Retina (tissue), 1 donor: ENCODE results near the gene MKNK2.
A peak's percentile ranks its signal among the peaks of the same experiment; 100 is the strongest.
"Not testable (repeated sequence)": the region's sequence is repeated elsewhere in the genome, so short reads cannot be mapped to it uniquely, and the experiment has no call there.

Source experiments
- DNase-seq: peaks from one replicate; pipeline ENCODE4 v3.0.0-alpha.2; 2016

MKNK2 gene

DNA sequence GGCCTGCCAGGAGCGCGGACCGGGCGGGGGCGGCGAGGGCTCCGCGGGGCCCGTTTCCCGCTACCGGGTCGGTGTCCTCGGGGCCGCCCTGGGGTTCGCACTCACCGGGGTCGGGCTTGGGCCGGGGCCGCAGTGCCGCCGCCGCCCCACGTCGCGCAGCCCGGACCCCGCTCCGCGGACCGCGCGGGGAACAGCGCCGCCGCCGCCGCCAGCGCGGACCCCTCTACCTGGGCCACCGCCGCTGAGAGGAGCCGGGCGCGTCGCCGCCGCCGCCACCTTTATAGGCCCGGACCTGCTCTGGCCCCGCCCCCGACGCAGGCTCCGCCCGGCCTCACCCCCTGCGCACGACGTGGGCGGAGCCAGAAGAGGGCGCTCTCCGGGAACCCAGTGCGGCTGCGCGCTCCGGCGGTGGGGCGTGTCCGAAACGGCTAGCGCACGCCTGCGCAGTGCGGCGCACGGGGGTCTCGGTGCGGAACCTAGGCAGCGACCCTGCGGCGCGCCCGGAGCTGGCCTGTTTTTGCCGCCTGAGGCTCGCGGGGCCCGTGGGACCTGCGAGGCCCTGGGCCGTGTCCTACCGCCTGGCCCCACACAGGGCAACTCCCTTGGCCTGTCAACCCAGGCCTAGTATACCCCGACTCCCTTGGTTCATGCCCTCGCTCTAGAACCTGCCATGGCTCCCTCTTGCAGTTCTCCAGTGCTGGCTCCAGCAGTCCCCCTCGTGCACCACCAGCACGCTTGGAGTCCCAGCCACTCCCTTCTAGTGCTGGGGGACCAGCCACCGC, at the start of gene MKNK2:
TSS of gene MKNK2 (minus strand) at position 254 of the 782 bp plus-strand sequence. CDS start 393 bp downstream, outside the sequence.
- DNase-seq: peak; percentile 97

DNA sequence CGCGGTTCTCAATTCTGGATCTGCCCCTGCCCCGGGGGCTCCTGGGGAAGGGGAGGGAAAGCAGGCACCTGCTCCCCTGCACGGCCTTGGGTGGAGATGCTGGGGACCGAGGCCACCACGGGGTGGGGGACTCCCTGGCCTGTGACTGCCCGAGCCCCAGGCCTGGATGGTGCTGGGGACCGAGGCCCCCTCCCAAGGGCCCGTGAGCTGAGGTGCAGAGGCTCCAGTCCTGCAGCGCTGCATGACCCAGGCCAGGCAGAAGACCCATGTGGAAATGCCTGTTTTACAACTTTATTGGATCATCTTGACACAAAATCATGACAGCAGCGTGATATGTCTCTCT, 49.6 kb upstream of the MKNK2 start:
- no peak for DNase-seq

DNA sequence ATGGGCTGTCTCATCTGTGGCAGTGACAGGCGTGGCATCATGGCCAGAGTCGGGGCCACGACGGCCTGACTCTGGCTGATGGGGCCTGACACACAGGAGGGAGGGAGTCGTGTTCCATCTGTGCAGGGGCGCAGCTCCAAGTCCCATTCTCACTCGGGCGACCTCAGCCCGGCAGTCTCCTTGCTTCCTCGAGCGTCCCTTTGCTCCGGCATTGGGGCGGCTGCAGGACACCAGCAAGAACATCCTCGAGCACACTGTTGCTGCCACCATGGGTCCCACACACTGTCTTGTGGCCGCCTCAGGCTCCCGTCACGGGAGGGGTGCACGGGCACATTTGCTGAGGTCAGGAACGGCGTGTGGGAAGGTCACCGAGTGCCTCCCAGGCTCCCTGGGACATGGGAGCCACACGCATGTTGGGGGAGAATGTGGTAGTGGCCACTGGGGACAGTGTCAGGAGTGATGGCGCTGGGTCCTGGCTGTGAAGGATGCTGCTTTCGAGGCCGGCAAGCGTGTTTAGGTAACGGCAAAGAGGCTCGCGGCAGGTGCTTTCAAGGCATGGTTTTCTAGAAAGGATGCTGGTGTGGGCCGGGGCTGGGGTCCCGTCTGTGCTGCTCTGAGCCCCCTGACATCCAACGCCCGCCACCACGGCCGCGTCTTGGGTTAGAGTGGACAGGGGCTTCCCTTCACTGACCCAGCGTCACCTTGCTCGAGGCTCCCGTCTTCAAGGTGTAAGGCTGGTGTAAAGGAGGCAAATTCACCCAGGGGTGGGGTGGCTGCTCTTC, 49.1 kb upstream of the MKNK2 start:
- no peak for DNase-seq

DNA sequence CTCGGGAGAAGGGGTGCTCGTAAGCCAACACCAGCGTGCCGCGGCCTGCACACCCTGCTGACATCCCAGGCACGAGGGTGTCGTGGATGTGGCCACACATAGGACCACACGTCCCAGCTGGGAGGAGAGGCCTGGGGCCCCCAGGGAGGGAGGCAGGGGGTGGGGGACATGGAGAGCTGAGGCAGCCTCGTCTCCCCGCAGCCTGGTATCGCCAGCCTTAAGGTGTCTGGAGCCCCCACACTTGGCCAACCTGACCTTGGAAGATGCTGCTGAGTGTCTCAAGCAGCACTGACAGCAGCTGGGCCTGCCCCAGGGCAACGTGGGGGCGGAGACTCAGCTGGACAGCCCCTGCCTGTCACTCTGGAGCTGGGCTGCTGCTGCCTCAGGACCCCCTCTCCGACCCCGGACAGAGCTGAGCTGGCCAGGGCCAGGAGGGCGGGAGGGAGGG, 48.0 kb upstream of the MKNK2 start:
- DNase-seq: no peak

DNA sequence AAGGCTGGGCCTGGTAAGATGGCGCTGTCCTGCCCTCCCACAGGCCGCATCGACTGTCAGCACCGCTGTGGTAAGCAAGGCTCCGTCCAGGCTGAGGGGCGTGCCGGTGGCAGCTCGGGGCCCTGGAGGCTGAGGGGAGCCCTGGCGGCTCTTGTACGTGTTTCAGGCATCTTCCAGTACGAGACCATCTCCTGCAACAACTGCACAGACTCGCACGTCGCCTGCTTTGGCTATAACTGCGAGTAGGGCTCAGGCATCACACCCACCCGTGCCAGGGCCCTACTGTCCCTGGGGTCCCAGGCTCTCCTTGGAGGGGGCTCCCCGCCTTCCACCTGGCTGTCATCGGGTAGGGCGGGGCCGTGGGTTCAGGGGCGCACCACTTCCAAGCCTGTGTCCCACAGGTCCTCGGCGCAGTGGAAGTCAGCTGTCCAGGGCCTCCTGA, 46.9 kb upstream of the MKNK2 start:
- DNase-seq: no peak

DNA sequence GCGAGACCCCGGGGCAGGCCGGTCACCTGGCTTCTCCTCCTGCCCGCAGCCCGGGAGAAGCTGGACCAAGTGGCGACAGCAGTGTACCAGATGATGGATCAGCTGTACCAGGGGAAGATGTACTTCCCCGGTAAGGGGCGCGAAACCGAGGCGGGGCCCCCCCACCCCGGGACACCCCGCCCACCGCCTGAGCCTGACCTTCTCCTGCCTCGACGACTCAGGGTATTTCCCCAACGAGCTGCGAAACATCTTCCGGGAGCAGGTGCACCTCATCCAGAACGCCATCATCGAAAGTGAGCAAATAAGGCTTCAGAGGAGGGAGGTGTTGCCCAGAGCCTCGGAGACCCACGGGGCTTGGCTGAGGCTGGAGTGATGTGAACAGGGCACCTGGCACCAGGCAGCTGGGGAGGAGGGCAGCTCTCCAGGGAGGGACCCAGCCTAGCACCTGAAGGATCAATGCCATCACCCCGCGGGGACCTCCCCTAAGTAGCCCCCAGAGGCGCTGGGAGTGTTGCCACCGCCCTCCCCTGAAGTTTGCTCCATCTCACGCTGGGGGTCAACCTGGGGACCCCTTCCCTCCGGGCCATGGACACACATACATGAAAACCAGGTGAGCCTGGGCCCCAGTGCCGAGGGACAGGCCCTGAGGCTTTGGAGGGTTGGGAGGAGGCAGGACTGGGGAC, 46.3 kb upstream of the MKNK2 start:
- DNase-seq: no peak

DNA sequence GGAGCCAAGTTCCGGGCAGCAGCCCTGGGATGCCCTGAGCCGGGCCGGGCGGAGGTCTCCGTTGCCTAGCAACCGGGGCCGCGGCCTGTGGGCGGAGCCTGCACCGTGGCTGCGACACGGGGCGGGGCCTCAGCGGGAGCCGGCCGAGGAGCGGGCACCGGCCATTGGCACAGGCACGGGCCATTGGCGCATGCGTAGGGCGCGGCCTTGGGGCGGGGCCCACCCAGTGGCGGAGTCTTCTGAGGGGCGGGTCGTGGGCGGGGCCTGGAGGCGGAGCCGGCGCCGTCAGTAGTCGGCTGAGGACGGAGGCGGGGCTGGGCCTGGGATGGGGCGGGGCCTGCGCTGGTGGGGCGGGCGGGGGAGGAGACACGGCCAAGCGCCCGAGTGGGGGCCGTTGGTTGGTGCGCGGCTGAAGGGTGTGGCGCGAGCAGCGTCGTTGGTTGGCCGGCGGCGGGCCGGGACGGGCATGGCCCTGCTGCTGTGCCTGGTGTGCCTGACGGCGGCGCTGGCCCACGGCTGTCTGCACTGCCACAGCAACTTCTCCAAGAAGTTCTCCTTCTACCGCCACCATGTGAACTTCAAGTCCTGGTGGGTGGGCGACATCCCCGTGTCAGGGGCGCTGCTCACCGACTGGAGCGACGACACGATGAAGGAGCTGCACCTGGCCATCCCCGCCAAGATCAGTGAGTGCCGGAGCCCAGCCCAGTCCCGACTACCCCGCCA, 45.6 kb upstream of the MKNK2 start, which contains the start of gene IZUMO4:
TSS of gene IZUMO4 (plus strand) at position 436 of the 723 bp plus-strand sequence. CDS start at position 467, 31 bp downstream.
- peak; percentile 100 for DNase-seq

DNA sequence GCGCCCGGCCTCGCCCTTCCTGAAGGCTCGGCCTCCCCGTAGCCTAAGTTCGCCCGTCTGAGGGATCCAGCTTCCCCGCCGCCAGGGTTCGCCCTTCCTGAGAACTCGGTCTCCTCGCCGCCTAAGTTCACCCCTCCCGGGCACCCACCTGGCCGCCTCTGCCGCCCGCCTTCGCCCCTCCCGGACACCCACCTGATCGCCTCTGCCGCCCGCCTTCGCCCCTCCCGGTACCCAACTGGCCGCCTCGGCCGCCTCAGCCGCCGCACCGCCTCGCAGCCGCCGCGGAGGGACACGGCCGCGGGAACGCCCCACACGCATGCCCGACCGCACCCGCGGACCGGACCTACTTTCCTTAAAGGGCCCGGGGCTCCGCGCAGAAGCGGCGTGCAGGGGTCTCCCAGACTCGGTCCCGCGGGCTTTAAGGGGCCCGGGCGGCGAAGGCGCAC, 45.0 kb upstream of the MKNK2 start, which contains the start of gene MOB3A:
TSS of gene MOB3A (minus strand) at position 293 of the 446 bp plus-strand sequence. CDS start 17,766 bp downstream, outside the sequence.
- peak; percentile 99 for DNase-seq

DNA sequence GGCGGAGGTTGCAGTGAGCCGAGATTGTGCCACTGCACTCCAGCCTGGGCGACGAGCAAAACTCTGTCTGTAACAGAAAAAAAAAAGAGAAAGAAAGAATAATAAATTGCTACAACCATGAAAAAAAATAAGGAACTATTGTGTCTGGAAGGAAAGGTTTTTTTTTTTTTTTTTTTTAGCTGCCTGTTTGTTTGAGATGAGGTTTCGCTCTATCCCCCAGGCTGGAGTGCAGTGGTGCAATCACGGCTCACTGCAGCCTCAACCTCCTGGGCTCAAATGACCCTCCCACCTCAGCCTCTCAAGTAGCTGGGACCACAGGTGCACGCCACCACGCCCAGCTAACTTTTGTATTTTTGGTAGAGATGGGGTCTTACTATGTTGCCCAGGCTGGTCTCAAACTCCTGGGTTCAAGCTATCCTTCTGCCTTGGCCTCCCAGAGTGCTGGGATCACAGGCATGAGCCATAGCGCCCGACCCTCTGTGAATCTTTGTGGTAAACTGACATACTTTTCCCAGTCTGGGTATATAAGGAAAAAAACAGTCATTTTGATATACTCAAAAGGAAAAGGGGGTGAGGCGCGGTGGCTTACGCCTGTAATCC, 41.0 kb upstream of the MKNK2 start:
- DNase-seq: not testable (repeated sequence)

DNA sequence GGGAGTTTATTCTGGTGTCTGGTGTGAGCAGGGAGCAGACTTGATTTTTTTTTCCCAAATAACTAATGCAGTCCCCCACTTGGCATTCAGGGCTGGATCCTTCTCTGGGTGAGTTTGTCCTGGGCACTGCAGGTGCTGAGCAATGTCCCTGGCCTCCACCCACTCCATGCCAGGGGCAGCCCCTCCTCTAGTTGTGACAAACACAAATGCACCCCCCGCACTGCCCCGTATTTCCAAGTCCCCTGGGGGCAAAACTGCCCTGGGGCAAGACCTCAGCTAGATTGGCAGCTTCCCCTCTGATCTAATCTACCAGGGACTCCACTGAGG, 38.6 kb upstream of the MKNK2 start:
- DNase-seq: no peak

DNA sequence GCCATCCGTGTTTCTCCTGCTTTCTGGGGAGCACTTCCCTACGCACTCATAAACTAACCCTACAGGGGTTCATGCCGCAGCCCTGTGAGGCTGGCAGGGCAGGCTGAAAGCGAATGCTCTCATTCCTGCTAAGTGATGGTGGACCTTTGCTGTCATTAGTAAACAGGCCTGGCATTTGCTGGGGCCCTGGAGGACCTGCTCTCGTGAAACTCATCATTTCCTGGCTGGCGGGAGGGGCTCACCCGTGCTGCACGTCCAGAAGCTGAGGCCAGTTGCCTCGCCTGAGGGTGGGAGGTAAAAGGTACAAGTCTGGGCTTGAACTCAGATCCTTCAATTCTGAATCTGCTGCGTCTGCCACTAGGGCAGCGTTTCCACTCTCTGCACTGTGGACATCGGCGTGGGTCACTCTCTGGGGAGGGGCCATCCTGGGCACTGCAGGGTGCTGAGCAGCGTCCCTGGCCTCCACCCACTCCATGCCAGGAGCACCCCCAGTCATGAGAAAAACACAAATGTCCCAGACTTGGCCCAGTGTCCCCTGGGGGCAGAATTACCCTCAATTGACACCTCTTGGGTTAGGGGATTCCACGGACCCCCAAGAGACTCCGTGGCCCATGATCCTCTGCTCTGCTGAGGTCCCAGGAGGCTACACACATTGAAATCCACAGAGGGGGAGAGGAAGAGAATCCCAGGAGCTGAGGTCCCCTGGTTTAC, 38.1 kb upstream of the MKNK2 start:
- no peak for DNase-seq

DNA sequence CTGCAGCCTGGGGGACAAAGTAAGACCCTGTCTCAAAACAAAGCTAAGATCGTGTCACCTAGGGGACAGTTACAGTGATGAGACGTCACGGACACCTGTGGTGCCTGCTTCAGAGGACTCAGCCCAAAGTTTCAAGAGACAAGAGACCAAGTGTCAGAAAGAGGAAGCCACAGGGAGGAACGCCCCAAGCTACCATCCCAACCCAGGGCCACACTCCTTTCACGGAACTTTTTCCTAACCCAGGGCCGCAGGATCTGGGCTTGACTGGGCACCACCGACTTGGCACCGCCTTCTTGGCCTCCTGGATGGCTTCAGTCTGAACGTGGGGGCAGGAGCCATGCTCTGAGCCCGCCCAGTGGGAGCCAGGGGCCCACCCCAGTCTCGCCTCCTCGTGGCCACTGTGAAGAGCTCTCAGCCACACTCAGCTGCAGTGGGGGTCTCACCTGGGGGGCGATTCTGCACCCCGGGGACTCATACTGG, 36.6 kb upstream of the MKNK2 start:
- no peak for DNase-seq

DNA sequence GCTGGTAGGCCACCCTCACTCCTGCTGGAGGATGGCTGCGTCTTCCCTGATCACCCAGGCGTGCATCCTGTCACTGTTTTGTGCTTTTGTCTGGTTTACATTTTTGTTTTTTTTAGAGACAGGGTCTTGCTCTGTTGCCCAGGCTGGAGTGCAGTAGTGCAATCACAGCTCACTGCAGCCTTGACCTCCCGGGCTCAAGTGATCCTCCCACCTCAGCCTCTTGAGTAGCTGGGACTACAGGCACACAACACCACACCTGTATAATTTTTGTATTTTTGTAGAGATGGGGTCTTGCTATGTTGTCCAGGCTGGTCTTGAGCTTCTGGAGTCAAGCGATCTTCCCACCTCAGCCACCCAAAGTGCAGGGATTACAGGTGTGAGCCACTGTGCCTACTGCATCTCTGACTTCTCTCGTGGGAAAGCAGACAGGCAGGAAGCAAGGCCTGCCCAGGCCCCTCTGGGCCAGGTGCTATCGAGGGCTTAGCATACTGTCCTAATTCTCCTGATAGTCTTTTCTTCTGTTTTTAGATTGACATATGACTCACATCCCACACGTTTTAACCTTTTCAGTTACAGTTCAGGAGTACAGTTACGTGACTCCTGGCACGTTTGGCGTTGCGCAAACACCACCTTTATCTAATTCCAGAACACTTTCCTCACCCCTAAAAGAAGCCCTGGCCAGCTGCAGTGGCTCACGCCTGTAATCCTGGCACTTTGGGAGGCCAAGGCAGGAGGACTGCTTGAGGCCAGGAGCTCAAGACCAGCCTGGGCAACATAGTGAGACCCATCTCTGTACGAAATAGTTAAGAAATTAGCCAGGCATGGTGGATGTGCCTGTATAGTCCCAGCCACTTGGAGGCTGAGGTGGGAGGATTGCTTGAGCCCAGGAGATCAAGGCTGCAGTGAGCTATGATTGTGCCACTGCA, 35.9 kb upstream of the MKNK2 start:
- not testable (repeated sequence) for DNase-seq

DNA sequence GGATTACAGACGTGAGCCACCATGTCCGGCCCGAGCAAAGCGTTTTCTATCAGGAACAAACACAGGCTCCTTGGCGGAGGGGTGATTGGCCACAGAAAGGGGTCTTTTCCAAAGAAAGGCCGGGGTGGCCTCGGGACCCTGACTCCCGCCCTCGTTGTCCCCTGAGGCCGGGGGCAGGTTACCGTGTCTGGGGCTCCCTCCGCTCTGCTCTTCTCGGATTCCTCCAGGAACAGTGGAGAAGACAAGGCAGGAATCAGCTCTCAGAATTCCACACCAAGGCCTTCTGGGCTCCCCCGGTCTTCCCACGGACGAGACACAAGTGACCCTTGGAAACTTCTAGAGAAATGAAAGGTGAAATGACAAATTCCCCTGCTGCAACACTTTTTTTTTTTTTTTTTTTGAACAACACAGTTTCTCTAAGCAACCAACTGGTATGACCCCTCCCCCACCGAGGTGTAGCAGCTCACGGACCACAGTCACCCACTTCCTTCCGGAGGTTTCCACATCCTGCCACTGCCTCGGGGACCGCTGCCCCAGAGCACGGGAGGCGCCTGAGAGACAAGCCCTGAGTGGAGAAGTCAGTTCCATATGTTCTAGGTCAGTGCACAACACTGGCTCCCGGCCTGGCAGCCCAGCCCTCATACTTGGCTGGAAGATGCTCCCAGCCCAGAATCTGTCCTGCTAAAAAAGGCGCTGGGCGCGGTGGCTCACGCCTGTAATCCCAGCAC, 34.1 kb upstream of the MKNK2 start:
- DNase-seq: no peak

DNA sequence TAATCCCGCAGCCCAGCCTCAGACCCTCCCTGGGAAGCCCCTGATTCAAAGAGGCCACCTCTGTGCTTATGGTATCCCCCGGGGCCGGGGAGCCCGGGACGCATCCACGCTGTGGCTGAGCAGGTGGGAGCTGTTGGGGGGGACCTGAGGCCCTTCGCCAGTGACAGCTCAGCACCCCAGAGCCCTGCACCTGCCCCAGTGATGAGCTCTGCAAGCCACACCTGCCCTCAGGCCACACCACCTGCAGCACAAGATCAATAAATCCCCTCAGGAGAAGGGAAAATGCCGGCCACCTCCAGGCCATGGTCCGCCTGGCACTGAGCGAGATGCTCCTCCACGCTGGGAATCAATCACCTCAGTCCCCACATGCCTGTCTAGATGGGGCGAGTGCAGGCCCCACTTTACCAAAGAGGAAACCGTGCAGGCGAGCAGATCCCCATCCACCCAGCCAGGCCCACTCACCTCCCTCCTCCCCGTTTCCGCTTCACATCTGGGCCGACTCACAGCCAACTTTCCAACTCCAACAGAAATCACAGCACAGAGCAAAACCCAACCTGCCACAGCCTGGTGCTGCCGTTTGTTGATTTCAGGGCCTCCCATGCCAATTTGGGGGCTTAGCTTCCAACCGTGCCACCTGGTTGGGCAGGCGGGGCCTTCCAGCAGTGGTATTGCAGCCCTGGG, 32.3 kb upstream of the MKNK2 start:
- no peak for DNase-seq

DNA sequence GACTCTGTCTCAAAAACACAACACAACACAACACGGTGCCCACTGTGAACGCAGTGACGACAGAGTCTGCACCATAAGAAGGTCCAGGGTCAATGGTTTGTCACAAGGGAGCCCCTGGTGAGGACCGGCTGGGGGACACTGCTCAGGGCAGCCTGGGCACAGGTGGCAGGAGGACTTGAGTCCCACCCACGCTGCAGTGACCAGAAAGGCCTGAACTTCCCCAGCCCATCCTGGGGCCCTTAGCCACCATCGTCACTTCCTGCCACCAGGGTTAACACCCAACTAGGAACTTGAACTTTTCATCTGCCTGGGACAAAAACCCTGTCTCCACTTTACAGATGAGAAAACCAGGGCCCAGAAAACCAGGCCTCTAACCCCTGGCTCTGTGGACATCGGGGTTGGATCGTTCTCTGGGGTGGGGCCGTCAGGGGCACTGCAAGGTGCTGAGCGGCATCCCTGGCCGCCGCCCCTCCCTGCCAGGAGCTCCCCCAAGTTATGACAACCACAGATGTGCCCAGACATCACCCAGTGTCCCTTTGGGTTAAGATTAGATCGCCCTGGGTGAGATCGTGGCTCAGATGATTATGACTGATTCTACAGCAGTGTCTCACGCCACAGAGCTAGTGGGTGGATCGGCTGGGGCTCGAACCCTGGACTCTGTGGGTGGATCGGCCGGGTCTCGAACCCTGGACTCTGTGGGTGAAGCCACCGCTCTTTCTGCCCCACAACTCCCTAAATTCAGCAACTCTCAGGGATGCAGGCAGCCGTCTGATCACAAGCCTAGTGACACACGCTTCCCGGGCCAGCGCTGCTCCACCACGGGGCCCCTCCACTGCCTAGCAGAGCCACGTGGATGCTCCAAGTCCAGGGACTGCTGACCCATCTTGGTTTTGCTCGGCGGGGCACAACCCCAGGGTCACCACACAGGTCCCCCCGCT, 31.1 kb upstream of the MKNK2 start:
- no peak for DNase-seq

DNA sequence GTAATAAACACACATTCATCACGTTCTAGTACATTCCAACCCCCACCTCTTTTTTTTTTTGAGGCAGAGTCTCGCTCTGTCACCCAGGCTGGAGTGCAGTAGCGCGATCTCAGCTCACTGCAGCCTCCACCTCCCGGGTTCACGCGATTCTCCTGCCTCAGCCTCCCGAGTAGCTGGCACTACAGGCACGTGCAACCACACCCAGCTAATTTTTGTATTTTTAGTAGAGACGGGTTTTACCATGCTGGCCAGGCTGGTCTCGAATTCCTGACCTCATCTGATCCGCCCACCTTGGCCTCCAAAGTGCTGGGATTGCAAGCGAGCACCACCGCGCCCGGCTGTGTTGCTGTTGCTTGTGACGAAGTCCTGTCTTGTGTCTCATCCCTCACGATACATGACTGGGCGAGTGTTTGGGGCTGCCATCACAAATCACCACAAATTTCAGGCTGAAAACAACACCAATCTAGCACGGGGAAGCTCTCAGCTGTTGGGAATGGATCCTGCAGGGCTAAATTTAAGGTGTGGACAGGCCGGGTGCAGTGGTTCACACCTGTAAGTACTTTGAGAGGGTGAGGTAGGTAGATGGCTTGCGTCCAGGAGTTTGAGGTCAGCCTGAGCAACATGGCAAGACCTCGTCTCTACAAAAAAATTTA, 29.4 kb upstream of the MKNK2 start:
- DNase-seq: no peak
